GM19193 (cell line): Measurements from ENCODE around the gene ZNF701.

Experiments used
- POLR2A ChIP-seq: IDR thresholded peaks from 4 replicates; pipeline ENCODE4 v1.6.1; 2011; ENCODE audit not compliant: insufficient read depth, insufficient read length; ENCODE audit errors: extremely low read depth

ZNF701 gene

DNA sequence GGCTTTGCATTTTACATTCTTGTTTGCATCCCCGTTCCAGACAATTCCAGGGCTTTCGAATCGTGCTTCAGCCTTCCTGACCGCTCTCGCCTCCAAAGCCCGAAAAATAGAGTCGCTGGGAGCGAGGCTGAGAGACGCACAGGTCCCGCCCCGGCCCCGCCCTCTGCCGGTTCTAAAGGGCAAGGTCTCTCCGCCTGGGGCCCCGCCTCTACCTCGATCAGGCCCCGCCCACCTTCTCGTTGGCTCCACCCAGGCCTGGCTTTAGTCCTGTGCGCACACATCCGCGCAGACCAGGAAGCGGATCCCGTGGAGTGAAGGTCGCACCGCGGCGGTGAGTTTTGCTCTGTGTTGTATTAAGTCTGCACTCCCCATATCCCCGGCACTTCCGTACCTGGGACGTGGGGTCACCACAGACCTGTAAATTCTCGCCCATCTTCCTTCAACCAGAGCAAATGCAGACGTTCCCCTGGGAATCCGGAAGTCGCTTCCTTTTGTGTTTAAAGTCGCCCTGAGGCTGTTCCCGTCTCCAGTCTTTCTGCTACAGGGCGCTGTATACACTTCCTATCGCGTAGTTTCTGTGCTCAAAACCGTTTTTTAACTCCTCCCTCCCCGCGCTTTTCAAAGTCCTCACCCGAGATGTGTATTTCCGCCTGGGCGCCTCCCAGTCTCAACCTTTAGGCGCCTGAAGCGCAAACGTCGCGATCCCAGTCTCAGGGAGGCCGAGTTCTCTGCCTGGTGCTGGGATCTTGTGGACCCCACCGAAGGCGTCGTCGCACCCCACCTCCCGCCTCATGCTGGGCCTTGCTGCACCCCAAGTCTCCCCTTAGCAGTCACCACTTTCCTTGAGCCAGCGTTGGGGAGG is at the start of gene ZNF701:
TSS of gene ZNF701 (plus strand) at position 288 of the 862 bp plus-strand sequence. CDS start 3,861 bp downstream, outside the sequence.
- TF ChIP-seq POLR2A = peak; percentile 94

DNA sequence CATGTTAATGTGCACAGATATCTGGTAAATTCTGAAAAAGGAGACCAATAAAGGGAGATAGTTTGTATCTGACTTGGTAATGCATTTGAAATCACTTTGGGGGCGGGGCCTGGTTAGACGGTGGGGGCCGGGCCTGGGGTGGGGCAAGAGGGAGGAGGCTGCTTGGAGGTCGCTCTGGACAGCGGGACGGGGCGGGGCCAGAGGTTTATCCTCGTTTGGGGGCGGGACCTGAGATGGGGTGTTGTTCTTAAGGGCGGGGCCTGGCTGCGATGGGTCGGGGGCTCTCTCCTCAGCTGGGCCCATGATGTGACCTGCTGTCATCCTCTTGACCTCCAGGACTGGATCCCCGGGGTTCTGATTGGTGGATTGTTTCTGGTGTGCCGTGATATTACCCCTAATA is 47.5 kb upstream of the ZNF701 start:
- TF ChIP-seq POLR2A = no peak

- TF ChIP-seq POLR2A = no peak
These were observed 46.0 kb upstream of the ZNF701 start for GRCh38 chr19:52524086-52524485.

DNA sequence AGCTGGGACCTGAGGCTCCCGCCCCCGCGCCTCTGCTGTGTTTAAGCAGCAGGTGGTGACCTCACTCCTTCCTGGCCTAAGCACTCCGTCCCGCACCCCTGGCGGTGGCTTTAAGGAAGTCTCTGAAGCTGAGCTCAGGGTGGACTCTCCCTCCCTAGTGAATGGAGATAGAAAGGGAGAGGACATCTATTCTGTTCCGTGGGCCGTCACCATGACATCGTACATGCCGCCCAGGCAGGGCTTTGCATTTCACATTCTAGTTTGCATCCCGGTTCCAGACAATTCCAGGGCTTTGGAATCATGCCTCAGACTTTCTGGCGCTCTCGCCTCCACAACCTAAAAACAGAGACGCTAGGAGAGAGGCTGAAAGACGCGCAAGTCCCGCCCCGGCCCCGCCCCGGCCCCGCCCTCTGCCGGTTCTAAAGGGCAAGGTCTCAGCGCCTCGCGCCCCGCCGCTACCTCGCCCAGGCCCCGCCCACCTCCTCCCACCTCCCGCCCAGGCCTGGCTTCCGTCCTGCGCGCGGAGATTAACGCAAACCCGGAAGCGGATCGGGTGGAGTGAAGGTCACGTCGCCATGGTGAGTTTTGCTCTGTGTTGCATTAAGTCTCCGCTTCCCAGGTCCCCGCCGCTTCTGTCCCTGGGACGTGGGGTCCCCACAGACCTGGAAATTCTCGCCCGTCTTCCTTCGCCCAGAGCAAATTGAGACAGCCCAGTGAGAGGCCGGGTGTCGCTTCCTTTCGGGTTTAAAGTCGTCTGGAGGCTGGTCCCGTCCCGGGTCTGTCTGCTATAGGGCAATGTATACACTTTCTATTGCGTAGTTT is 42.7 kb upstream of the ZNF701 start, which contains the start of gene ZNF808:
TSS of gene ZNF808 (plus strand) at position 535 of the 822 bp plus-strand sequence. CDS start 15,617 bp downstream, outside the sequence.
- peak; percentile 70 for TF ChIP-seq POLR2A

DNA sequence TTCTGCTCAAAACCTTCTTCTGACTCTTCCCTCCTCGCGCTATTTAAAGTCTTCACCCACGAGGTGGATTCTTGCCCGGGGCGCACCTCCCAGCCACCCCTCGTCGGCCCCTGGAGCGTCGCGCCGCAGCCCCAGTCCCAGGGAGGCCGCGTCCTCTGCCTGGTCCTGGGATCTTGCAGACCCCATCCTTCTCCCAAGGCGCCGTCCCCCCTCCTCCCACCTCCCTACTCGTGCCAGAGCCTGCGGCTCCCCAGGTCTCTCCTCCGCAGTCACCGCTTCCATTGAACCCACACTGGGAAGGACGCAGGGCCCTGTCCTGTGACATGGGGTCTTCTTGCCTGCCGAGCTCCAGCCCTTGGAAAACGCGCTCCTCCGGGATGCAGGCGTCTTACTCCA is 42.1 kb upstream of the ZNF701 start:
- no peak for TF ChIP-seq POLR2A

- no peak for TF ChIP-seq POLR2A
These were observed 37.6 kb upstream of the ZNF701 start for GRCh38 chr19:52532480-52532879.

- TF ChIP-seq POLR2A = no peak
These were observed 36.2 kb upstream of the ZNF701 start for GRCh38 chr19:52533901-52534300.

GRCh38 chr19:52535771-52536447 is 34.2 kb upstream of the ZNF701 start:
- TF ChIP-seq POLR2A = peak; percentile 76

DNA sequence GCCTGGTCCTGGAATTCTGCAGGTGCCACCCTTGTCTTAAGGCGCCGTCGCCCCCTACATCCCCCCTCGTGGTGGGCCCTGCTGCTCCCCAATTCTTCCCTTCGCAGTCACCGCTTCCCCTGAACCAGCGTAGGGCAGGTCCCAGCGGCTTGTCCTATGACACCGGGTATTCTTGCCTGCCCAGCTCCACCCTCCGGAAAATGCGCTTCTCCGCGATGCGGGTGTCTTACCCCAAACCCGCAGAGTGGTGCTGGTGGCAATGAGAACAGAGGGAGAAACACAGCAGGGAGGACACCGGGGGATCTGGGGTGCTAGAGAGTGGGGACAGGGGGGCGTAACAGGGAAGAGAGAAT is 33.7 kb upstream of the ZNF701 start:
- no peak for TF ChIP-seq POLR2A

GRCh38 chr19:52541608-52542007 is 28.5 kb upstream of the ZNF701 start:
- TF ChIP-seq POLR2A = no peak

GRCh38 chr19:52542984-52543664 is 27.0 kb upstream of the ZNF701 start:
- no peak for TF ChIP-seq POLR2A

DNA sequence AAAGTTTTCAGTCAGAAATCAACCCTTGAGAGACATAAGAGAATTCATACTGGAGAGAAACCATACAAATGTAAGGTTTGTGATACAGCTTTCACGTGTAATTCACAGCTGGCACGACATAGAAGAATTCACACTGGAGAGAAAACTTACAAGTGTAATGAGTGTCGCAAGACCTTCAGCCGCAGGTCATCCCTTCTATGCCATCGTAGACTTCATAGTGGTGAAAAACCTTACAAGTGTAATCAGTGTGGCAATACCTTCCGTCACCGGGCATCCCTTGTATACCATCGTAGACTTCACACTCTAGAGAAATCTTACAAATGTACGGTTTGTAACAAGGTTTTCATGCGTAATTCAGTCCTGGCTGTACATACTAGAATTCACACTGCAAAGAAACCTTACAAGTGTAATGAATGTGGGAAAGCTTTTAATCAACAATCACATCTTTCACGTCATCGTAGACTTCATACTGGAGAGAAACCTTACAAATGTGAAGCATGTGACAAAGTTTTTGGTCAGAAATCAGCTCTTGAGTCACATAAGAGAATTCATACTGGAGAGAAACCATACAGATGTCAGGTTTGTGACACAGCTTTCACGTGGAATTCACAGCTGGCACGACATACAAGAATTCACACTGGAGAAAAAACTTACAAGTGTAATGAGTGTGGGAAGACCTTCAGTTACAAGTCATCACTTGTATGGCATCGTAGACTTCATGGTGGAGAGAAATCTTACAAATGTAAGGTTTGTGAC is 15.7 kb upstream of the ZNF701 start:
- no peak for TF ChIP-seq POLR2A

GRCh38 chr19:52557231-52557995 is 12.7 kb upstream of the ZNF701 start:
- no peak for TF ChIP-seq POLR2A
